Globus pallidus (tissue), 1 donor: Measurements from ENCODE around the gene SLC38A2.

Experiments
- DNase-seq: peaks from one replicate; pipeline ENCODE4 v3.0.0-alpha.2; 2015; ENCODE audit warnings: low spot score

Gene SLC38A2

GRCh38 chr12:46391630-46392029, 19.1 kb upstream of the SLC38A2 start:
- no peak for DNase-seq

- DNase-seq = no peak
Measured at GRCh38 chr12:46390881-46391280, 18.3 kb upstream of the SLC38A2 start.

GRCh38 chr12:46390304-46390703, 17.7 kb upstream of the SLC38A2 start:
- DNase-seq = no peak

GRCh38 chr12:46389031-46389616, 16.6 kb upstream of the SLC38A2 start:
- no peak for DNase-seq

- DNase-seq = no peak
Measured at GRCh38 chr12:46388427-46389021, 16.0 kb upstream of the SLC38A2 start.

- no peak for DNase-seq
Measured at GRCh38 chr12:46387670-46388069, 15.1 kb upstream of the SLC38A2 start.

GRCh38 chr12:46386877-46387629, 14.5 kb upstream of the SLC38A2 start:
- DNase-seq = peak; percentile 63

- no peak for DNase-seq
Measured at GRCh38 chr12:46386360-46386867, 13.8 kb upstream of the SLC38A2 start.

GRCh38 chr12:46385438-46385837, 12.9 kb upstream of the SLC38A2 start:
- no peak for DNase-seq

GRCh38 chr12:46384451-46385309, 12.1 kb upstream of the SLC38A2 start:
- DNase-seq = no peak

- DNase-seq = peak; percentile 88
Measured at GRCh38 chr12:46383654-46384450, 11.3 kb upstream of the SLC38A2 start.

- DNase-seq = peak; percentile 97
Measured at GRCh38 chr12:46382964-46383653, 10.5 kb upstream of the SLC38A2 start.

GRCh38 chr12:46382408-46382963, 9.9 kb upstream of the SLC38A2 start:
- peak; percentile 28 for DNase-seq

- DNase-seq = peak; percentile 50
Measured at GRCh38 chr12:46380881-46381280, 8.3 kb upstream of the SLC38A2 start.

- no peak for DNase-seq
Measured at GRCh38 chr12:46380022-46380796, 7.6 kb upstream of the SLC38A2 start.

- no peak for DNase-seq
Measured at GRCh38 chr12:46379352-46379751, 6.8 kb upstream of the SLC38A2 start.

GRCh38 chr12:46378530-46378929, 6.0 kb upstream of the SLC38A2 start:
- no peak for DNase-seq

- DNase-seq = no peak
Measured at GRCh38 chr12:46377678-46378077, 5.1 kb upstream of the SLC38A2 start.

GRCh38 chr12:46376579-46376978, 4.0 kb upstream of the SLC38A2 start:
- DNase-seq = no peak

GRCh38 chr12:46374711-46375110, 2.1 kb upstream of the SLC38A2 start:
- no peak for DNase-seq
